ENCODE data around the gene LLGL2.

- TF ChIP-seq CTCF (IDR thresholded peaks at IDR 0.05) (no peak), POLR2A (IDR thresholded peaks at IDR 0.05) (no peak)
Measured at GRCh38 chr17:75571885-75572215, 46.4 kb downstream of the LLGL2 start.
